Lower leg skin (tissue), 3 donors: ENCODE measurements around the gene NUP37.

ENCODE experiments used
- POLR2A ChIP-seq, 2 donors: fragments of 450-650 bp; IDR thresholded peaks; one replicate each; pipeline ENCODE4 v1.6.1; 2016 to 2017; ENCODE audit warnings: antibody characterized with exemption in 2 of 2, mild to moderate bottlenecking in 1 of 2, moderate library complexity in 1 of 2
- TF ChIP-seq, protein P1 (sequence below), 3 donors: fragments of 450-650 bp; IDR thresholded peaks; one replicate each; pipeline ENCODE4 v1.5.1; 2016; ENCODE audit warnings: antibody characterized with exemption in 3 of 3, mild to moderate bottlenecking in 3 of 3, moderate library complexity in 2 of 3

DNA sequence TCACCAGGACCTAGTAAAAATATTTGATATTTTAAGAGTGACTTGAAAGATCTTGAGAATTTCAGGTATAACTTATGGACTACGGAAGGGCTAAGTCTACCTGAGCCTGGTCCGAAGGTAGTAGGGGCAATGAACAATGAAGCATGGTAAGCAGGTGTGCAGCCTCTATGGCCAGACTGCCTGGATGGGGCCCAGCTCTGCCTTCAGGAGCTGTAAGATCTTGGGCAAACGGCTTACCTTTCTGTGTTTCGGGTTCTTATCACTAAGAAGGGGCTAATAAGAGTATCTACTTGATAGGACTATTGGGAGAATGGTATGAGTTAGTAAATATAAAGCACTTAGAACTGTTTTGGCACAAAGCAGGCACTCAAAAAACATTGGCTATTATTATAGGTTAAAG lies 39.1 kb downstream of the NUP37 start:
- TF ChIP-seq, protein P1, sequence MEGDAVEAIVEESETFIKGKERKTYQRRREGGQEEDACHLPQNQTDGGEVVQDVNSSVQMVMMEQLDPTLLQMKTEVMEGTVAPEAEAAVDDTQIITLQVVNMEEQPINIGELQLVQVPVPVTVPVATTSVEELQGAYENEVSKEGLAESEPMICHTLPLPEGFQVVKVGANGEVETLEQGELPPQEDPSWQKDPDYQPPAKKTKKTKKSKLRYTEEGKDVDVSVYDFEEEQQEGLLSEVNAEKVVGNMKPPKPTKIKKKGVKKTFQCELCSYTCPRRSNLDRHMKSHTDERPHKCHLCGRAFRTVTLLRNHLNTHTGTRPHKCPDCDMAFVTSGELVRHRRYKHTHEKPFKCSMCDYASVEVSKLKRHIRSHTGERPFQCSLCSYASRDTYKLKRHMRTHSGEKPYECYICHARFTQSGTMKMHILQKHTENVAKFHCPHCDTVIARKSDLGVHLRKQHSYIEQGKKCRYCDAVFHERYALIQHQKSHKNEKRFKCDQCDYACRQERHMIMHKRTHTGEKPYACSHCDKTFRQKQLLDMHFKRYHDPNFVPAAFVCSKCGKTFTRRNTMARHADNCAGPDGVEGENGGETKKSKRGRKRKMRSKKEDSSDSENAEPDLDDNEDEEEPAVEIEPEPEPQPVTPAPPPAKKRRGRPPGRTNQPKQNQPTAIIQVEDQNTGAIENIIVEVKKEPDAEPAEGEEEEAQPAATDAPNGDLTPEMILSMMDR (IDR thresholded peaks at IDR 0.05), result no peak
- TF ChIP-seq POLR2A (IDR thresholded peaks at IDR 0.05), result no peak
